Measurements from ENCODE around the gene LRRK1.

- no peak for TF ChIP-seq EZH2 (IDR thresholded peaks at IDR 0.05; ENCODE audit: low read depth, unreplicated experiment)
- no peak for TF ChIP-seq POLR2AphosphoS5 (IDR thresholded peaks at IDR 0.05; ENCODE audit: low read depth)
- TF ChIP-seq, protein P1, sequence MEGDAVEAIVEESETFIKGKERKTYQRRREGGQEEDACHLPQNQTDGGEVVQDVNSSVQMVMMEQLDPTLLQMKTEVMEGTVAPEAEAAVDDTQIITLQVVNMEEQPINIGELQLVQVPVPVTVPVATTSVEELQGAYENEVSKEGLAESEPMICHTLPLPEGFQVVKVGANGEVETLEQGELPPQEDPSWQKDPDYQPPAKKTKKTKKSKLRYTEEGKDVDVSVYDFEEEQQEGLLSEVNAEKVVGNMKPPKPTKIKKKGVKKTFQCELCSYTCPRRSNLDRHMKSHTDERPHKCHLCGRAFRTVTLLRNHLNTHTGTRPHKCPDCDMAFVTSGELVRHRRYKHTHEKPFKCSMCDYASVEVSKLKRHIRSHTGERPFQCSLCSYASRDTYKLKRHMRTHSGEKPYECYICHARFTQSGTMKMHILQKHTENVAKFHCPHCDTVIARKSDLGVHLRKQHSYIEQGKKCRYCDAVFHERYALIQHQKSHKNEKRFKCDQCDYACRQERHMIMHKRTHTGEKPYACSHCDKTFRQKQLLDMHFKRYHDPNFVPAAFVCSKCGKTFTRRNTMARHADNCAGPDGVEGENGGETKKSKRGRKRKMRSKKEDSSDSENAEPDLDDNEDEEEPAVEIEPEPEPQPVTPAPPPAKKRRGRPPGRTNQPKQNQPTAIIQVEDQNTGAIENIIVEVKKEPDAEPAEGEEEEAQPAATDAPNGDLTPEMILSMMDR (conservative IDR thresholded peaks at IDR 0.05; ENCODE audit: low read depth in 2 of 2), result no peak
- TF ChIP-seq EZH2phosphoT487 (IDR thresholded peaks at IDR 0.05; ENCODE audit: unreplicated experiment), result no peak
- TF ChIP-seq REST (IDR thresholded peaks at IDR 0.05; ENCODE audit: unreplicated experiment), result no peak
- TF ChIP-seq, protein P2, sequence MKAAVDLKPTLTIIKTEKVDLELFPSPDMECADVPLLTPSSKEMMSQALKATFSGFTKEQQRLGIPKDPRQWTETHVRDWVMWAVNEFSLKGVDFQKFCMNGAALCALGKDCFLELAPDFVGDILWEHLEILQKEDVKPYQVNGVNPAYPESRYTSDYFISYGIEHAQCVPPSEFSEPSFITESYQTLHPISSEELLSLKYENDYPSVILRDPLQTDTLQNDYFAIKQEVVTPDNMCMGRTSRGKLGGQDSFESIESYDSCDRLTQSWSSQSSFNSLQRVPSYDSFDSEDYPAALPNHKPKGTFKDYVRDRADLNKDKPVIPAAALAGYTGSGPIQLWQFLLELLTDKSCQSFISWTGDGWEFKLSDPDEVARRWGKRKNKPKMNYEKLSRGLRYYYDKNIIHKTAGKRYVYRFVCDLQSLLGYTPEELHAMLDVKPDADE (IDR thresholded peaks at IDR 0.05), result no peak
- no peak for TF ChIP-seq JUNB (IDR thresholded peaks at IDR 0.05; ENCODE audit: unreplicated experiment)
- no peak for TF ChIP-seq ZNF114 (CRISPR knock-in tag; IDR thresholded peaks at IDR 0.05)
- no peak for TF ChIP-seq CREB1 (CRISPR knock-in tag; IDR thresholded peaks at IDR 0.05; ENCODE audit: low read depth)
- no peak for TF ChIP-seq NANOG (IDR thresholded peaks at IDR 0.05; ENCODE audit: borderline replicate concordance)
Measured at GRCh38 chr15:101029971-101030661, 111.0 kb downstream of the LRRK1 start.

All from GM23338 (cell line).